GM23248 (cell line): ENCODE measurements around the gene SNTG2.

Source experiments
- EZH2 ChIP-seq: fragments of 200-600 bp; sonication (generic); IDR thresholded peaks from 2 replicates; pipeline ENCODE4 v1.6.1; 2018; ENCODE audit warnings: antibody characterized with exemption, mild to moderate bottlenecking; ENCODE audit not compliant: insufficient read depth, poor library complexity, severe bottlenecking
- EZH2phosphoT487 ChIP-seq: fragments of 200-600 bp; sonication (generic); IDR thresholded peaks from 2 replicates; pipeline ENCODE4 v1.6.1; 2018; ENCODE audit warnings: antibody characterized with exemption, moderate library complexity, mild to moderate bottlenecking, low read depth; ENCODE audit not compliant: insufficient read depth

DNA sequence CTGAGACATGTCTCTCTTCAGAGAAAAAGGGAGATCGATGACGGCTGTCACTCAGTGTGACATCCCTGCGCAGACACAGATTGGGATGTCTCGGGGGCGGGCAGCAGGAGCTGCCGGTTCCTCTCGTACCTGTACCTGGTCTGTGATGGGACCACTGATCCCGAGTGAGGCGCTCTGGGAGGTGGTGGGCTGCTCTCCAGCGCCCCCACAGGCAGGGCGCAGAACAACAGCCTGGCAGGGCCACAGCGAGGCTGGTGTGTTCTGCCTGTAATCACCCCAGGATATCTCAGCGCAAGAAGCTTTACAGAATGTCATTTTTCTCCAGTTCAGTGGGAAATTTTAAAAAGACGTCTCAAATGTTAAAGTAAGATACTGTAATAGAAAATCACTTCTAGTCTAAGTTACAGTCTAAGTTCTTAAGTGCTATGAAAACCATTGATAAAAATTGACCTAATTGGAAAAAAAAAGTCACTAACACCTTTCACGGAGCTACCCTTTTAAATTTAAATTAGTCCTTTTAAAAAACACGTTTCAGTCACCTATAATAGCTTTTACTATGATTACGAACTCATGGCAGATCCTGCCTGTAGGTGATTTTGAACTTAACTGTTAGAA lies 189.8 kb downstream of the SNTG2 start:
- TF ChIP-seq EZH2 (no peak), EZH2phosphoT487 (no peak)
